AG09319 (cell line): ENCODE measurements around the gene NCAPH2.

ENCODE experiments used
- DNase-seq: peaks from one replicate; pipeline ENCODE4 v3.0.0-alpha.2; 2010; ENCODE audit warnings: low read depth; ENCODE audit errors: extremely low read depth
- CTCF ChIP-seq: IDR thresholded peaks from 2 replicates; pipeline ENCODE4 v1.5.1; 2011; ENCODE audit warnings: low read depth, mild to moderate bottlenecking, inconsistent platforms, low read length, moderate library complexity

NCAPH2 gene

GRCh38 chr22:50521710-50522109 lies 13.7 kb downstream of the NCAPH2 start:
- TF ChIP-seq CTCF, result no peak
- no peak for DNase-seq

- no peak for DNase-seq
- no peak for TF ChIP-seq CTCF
Observed at GRCh38 chr22:50522208-50522805, 14.3 kb downstream of the NCAPH2 start.

- no peak for DNase-seq
- no peak for TF ChIP-seq CTCF
Observed at GRCh38 chr22:50522806-50523438, 14.9 kb downstream of the NCAPH2 start.

GRCh38 chr22:50523458-50523805 lies 15.4 kb downstream of the NCAPH2 start:
- no peak for TF ChIP-seq CTCF

GRCh38 chr22:50523806-50524675 lies 16.0 kb downstream of the NCAPH2 start:
- no peak for DNase-seq
- no peak for TF ChIP-seq CTCF

More at GRCh38 chr22:50523458-50523805, 15.4 kb downstream of the NCAPH2 start:
- DNase-seq, result no peak

- DNase-seq, result no peak
- TF ChIP-seq CTCF, result no peak
Observed at GRCh38 chr22:50524676-50525103, 16.7 kb downstream of the NCAPH2 start.
